HepG2 (cell line): Measurements from ENCODE around the gene PRSS27. TPM values are rescaled to one million over a fixed set of nuclear protein-coding genes. Genes with fewer than 3 reads are reported as not detected.

Source experiments
- AKAP8 ChIP-seq: sonication (generic); formaldehyde crosslinking; IDR thresholded peaks from 2 replicates; pipeline ENCODE4 v1.5.1; 2020; ENCODE audit warnings: mild to moderate bottlenecking, missing genetic modification reagents
- CCDC6 ChIP-seq: sonication (generic); formaldehyde crosslinking; IDR thresholded peaks from 2 replicates; pipeline ENCODE4 v1.8.1; 2022; ENCODE audit warnings: mild to moderate bottlenecking, missing genetic modification reagents, moderate library complexity
- CENPX ChIP-seq: sonication (generic); formaldehyde crosslinking; IDR thresholded peaks from 2 replicates; pipeline ENCODE4 v1.9.0; 2021; ENCODE audit warnings: mild to moderate bottlenecking, missing genetic modification reagents, moderate library complexity
- DPF2 ChIP-seq: sonication (generic); formaldehyde crosslinking; IDR thresholded peaks from 2 replicates; pipeline ENCODE4 v1.4.0; 2020; ENCODE audit warnings: mild to moderate bottlenecking, low read depth, missing genetic modification reagents, borderline replicate concordance
- KAT7 ChIP-seq: IDR thresholded peaks from 2 replicates; pipeline ENCODE4 v1.6.1; 2018; ENCODE audit warnings: borderline replicate concordance, missing compliant biosample characterization
- MAFG ChIP-seq: sonication (generic); formaldehyde crosslinking; IDR thresholded peaks from 2 replicates; pipeline ENCODE4 v1.5.1; 2020; ENCODE audit warnings: mild to moderate bottlenecking, missing genetic modification reagents
- MXD1 ChIP-seq: sonication (generic); formaldehyde crosslinking; IDR thresholded peaks from 2 replicates; pipeline ENCODE4 v1.4.0; 2020; ENCODE audit warnings: mild to moderate bottlenecking, missing genetic modification reagents
- NCOR1 ChIP-seq: fragments of 200-600 bp; sonication (generic); IDR thresholded peaks from 2 replicates; pipeline ENCODE4 v1.7.0; 2017; ENCODE audit warnings: antibody characterized with exemption, low read length, borderline replicate concordance
- NFYB ChIP-seq: sonication (generic); formaldehyde crosslinking; IDR thresholded peaks from 2 replicates; pipeline ENCODE4 v1.4.0; 2020; ENCODE audit warnings: missing genetic modification reagents
- SP140L ChIP-seq: sonication (generic); formaldehyde crosslinking; IDR thresholded peaks from 2 replicates; pipeline ENCODE4 v1.4.0; 2020; ENCODE audit warnings: missing genetic modification reagents, borderline replicate concordance
- SRSF4 ChIP-seq: fragments of 200-400 bp; formaldehyde crosslinking; IDR thresholded peaks from one replicate; pipeline ENCODE4 v1.6.1; 2018; ENCODE audit warnings: mild to moderate bottlenecking, low read depth, low read length, moderate library complexity; ENCODE audit not compliant: poor library complexity, severe bottlenecking
- STAT5B ChIP-seq: sonication (generic); formaldehyde crosslinking; IDR thresholded peaks from 2 replicates; pipeline ENCODE4 v1.4.0; 2020; ENCODE audit warnings: missing genetic modification reagents
- TBX2 ChIP-seq: sonication (generic); formaldehyde crosslinking; IDR thresholded peaks from 2 replicates; pipeline ENCODE4 v1.5.0; 2020; ENCODE audit warnings: missing genetic modification reagents, mild to moderate bottlenecking, borderline replicate concordance
- THAP7 ChIP-seq: sonication (generic); formaldehyde crosslinking; IDR thresholded peaks from 2 replicates; pipeline ENCODE4 v1.8.1; 2023; ENCODE audit warnings: mild to moderate bottlenecking, missing genetic modification reagents
- YEATS4 ChIP-seq: sonication (generic); formaldehyde crosslinking; IDR thresholded peaks from 2 replicates; pipeline ENCODE4 v1.4.0; 2020; ENCODE audit warnings: missing genetic modification reagents, borderline replicate concordance
- ZNF446 ChIP-seq: sonication (generic); formaldehyde crosslinking; IDR thresholded peaks from 2 replicates; pipeline ENCODE4 v1.5.0; 2020; ENCODE audit warnings: mild to moderate bottlenecking, missing genetic modification reagents
- ZNF660 ChIP-seq: sonication (generic); formaldehyde crosslinking; IDR thresholded peaks from 2 replicates; pipeline ENCODE4 v1.5.1; 2020; ENCODE audit warnings: mild to moderate bottlenecking, low read depth, missing genetic modification reagents, borderline replicate concordance
- ZNF878 ChIP-seq: sonication (generic); formaldehyde crosslinking; IDR thresholded peaks from 2 replicates; pipeline ENCODE4 v1.8.1; 2023; ENCODE audit warnings: mild to moderate bottlenecking, missing genetic modification reagents, moderate library complexity
- polyA plus RNA-seq, 8 experiments: library from polyadenylated mRNA; depleted of rRNA in 3 of 8; stranded (reverse) in 7 of 8; unstranded in 1 of 8; fragments of >200 nt; fragmentation: Illumina TruSeq in 4 of 8; extraction: Trizol in 4 of 8; gene quantifications; 2 replicates each; pipeline versions ENCODE4 v1.2.1 to v1.2.3, GENCODE V29; 2011 to 2016; ENCODE audit warnings: low read depth in 4 of 8, missing spikeins in 1 of 8, mixed read lengths in 1 of 8; ENCODE audit not compliant: insufficient read depth in 1 of 8
- total RNA-seq, 5 experiments: library from RNA; depleted of rRNA; stranded (reverse); fragments of >200 nt; fragmentation: Illumina TruSeq; extraction: Trizol; gene quantifications; 2 replicates each; pipeline ENCODE4 v1.2.3, GENCODE V29; 2016; ENCODE audit warnings: low read depth in 1 of 5
- TF ChIP-seq, protein P1 (sequence below): sonication (generic); formaldehyde crosslinking; IDR thresholded peaks from 2 replicates; pipeline ENCODE4 v1.4.0; 2020; ENCODE audit warnings: low read depth, missing genetic modification reagents
- TF ChIP-seq, protein P2 (sequence below): sonication (generic); formaldehyde crosslinking; IDR thresholded peaks from 2 replicates; pipeline ENCODE4 v1.5.0; 2020; ENCODE audit warnings: missing genetic modification reagents, mild to moderate bottlenecking, borderline replicate concordance
- TF ChIP-seq, protein P3 (sequence below): sonication (generic); formaldehyde crosslinking; IDR thresholded peaks from 2 replicates; pipeline ENCODE4 v1.8.1; 2023; ENCODE audit warnings: mild to moderate bottlenecking, missing genetic modification reagents, borderline replicate concordance

The PRSS27 gene
- total and polyA plus RNA-seq, 2 of the 13 experiments (the other 11 are each of a cell fraction or from before 2014, with no cell fraction given), result 0.20 to 0.73 TPM

DNA sequence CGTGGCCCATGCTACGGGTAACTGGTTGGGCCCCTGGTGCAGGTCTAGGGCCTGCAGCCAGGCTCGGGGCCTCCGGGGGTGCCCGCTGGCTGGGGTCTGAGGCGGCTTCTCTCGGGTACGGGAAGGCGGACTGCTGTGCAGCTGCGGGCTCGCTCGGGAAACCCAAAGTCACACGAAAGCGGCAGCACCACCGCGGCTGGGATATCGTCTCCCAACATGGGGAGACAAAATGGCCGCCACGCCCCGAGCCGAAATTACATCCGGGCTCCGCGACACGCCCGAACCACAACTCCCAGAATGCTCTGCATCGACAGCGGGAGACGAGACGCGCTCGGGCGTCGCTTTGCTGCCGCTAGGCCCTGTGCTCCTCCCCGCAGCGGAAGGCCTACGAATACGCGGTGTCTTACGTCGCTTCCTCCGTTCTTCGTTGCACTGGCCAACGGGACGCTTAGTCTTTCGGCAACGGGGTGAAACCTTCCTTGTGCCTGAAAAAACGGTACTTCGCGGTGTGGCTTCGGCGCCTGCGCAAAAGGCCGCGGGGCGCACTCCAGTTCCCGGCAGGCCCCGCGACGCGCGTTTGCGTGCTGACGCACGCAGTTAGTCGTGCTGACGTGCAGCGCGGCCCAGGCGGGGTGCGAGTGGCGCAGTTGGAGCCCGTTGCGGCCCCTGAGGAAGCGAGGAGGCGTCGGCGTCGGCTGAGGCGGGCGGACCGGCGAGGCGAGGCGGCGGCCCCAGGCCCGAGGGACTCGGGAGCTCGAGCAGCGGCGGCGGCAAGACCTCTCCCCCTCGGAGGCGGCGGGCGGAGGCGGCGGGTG is 32.2 kb upstream of the PRSS27 start, which contains the start of gene SRRM2 (continued):
- TF ChIP-seq ZNF446 (CRISPR knock-in tag) (0 out of 2 replicates have a peak, but pooled peaks have one; percentile 43), AKAP8 (CRISPR knock-in tag) (0 out of 2 replicates have a peak, but pooled peaks have one; percentile 49), SP140L (no peak; the same call in 1 of the 2 replicates), MXD1 (CRISPR knock-in tag) (peak; percentile 79), CCDC6 (CRISPR knock-in tag) (peak; percentile 50; the same call in 1 of the 2 replicates), DPF2 (CRISPR knock-in tag) (no peak), STAT5B (CRISPR knock-in tag) (no peak; the same call in 1 of the 2 replicates), NCOR1 (no peak), CENPX (CRISPR knock-in tag) (no peak), MAFG (CRISPR knock-in tag) (no peak), THAP7 (CRISPR knock-in tag) (no peak; the same call in 1 of the 2 replicates), ZNF878 (CRISPR knock-in tag) (peak; percentile 78; the same call in 1 of the 2 replicates), KAT7 (CRISPR knock-in tag) (0 out of 2 replicates have a peak, but pooled peaks have one; percentile 34), ZNF660 (CRISPR knock-in tag) (no peak), TBX2 (CRISPR knock-in tag) (peak; percentile 91), SRSF4 (no peak), NFYB (CRISPR knock-in tag) (0 out of 2 replicates have a peak, but pooled peaks have one; percentile 18), YEATS4 (CRISPR knock-in tag) (peak; percentile 92)
- TF ChIP-seq, protein P1, sequence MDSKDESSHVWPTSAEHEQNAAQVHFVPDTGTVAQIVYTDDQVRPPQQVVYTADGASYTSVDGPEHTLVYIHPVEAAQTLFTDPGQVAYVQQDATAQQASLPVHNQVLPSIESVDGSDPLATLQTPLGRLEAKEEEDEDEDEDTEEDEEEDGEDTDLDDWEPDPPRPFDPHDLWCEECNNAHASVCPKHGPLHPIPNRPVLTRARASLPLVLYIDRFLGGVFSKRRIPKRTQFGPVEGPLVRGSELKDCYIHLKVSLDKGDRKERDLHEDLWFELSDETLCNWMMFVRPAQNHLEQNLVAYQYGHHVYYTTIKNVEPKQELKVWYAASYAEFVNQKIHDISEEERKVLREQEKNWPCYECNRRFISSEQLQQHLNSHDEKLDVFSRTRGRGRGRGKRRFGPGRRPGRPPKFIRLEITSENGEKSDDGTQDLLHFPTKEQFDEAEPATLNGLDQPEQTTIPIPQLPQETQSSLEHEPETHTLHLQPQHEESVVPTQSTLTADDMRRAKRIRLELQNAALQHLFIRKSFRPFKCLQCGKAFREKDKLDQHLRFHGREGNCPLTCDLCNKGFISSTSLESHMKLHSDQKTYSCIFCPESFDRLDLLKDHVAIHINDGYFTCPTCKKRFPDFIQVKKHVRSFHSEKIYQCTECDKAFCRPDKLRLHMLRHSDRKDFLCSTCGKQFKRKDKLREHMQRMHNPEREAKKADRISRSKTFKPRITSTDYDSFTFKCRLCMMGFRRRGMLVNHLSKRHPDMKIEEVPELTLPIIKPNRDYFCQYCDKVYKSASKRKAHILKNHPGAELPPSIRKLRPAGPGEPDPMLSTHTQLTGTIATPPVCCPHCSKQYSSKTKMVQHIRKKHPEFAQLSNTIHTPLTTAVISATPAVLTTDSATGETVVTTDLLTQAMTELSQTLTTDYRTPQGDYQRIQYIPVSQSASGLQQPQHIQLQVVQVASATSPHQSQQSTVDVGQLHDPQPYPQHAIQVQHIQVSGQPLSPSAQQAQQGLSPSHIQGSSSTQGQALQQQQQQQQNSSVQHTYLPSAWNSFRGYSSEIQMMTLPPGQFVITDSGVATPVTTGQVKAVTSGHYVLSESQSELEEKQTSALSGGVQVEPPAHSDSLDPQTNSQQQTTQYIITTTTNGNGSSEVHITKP (CRISPR knock-in tag), result no peak
- TF ChIP-seq, protein P2, sequence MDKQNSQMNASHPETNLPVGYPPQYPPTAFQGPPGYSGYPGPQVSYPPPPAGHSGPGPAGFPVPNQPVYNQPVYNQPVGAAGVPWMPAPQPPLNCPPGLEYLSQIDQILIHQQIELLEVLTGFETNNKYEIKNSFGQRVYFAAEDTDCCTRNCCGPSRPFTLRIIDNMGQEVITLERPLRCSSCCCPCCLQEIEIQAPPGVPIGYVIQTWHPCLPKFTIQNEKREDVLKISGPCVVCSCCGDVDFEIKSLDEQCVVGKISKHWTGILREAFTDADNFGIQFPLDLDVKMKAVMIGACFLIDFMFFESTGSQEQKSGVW (CRISPR knock-in tag), result peak; percentile 62; the same call in 1 of the 2 replicates
- TF ChIP-seq, protein P3, sequence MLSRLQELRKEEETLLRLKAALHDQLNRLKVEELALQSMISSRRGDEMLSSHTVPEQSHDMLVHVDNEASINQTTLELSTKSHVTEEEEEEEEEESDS (CRISPR knock-in tag), result no peak
